Fibroblast of villous mesenchyme (primary cell): Measurements from ENCODE around the gene PLEKHG4B. TPM values are rescaled to one million over a fixed set of nuclear protein-coding genes. Genes with fewer than 3 reads are reported as not detected.

Experiments
- DNase-seq: peaks from one replicate; pipeline ENCODE4 v3.0.0-alpha.2; 2010; ENCODE audit warnings: low read depth
- H3K4me3 ChIP-seq: 2 replicates; pipeline ENCODE4 v1.5.1; 2011; ENCODE audit warnings: low read depth, mild to moderate bottlenecking, low read length
- CTCF ChIP-seq: IDR thresholded peaks from 2 replicates; pipeline ENCODE4 v1.5.1; 2012; ENCODE audit warnings: low read depth, mild to moderate bottlenecking, low read length; ENCODE audit not compliant: insufficient read depth
- total RNA-seq: library from RNA; depleted of rRNA; stranded (reverse); fragments of >200 nt; gene quantifications from 2 replicates; pipeline ENCODE4 v1.2.3, GENCODE V29; 2012

The PLEKHG4B gene
- total RNA-seq, 1 donor, result under 0.01 TPM

DNA sequence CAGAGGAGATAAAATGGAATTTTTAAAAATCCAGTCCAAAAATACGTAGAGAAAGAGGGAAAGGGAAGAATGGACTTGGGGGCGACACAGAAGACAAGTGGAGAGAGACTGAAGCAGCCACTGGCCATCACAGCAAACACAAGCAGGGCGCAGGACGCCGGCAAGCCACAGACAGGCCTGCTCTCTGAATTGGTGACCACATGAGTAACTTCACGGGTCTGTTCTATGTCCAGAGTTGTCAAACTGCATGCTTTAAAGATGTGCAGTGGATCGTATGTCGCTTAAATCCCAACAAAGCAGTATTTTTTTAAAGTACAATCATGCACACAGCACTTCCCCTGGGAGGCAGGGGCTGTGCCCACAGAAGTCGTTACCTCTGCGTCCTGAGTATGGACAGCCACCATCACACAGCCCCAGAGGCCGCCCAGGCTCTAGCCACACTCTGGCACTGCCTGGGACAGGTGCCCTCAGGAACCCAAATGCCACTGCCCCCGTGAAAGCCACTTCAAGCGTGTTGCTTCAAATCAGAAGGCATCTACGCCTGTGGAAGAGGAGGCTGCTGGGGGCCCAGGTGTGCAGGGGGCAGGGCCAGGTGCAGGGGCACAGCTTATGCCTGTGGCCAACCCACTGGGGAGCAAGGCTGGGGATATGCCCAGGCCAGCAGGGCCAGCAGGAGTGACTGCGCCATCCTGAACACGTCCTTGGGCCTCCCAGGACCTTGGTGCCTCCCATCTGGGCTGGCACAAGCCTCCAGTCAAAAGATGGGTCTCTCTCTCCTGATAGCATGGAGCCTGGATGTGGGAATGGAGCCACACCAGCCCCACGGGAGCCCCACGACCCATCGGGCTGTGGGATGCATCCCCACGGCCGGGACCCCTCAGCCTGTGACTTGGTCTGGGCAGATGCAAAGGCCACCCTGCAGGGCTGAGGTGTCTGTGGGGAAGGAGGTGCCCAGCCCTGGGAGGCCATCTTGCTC lies 93.4 kb downstream of the PLEKHG4B start:
- H3K4me3 ChIP-seq, result no peak overlapping the region
- peak; percentile 23 for DNase-seq
- TF ChIP-seq CTCF, result no peak

- H3K4me3 ChIP-seq, result no peak overlapping the region
- DNase-seq, result no peak
- no peak for TF ChIP-seq CTCF
These were observed 94.4 kb downstream of the PLEKHG4B start for GRCh38 chr5:186091-187041.

- no peak overlapping the region for H3K4me3 ChIP-seq
- TF ChIP-seq CTCF, result no peak
- DNase-seq, result no peak
These were observed 95.1 kb downstream of the PLEKHG4B start for GRCh38 chr5:187042-187431.

DNA sequence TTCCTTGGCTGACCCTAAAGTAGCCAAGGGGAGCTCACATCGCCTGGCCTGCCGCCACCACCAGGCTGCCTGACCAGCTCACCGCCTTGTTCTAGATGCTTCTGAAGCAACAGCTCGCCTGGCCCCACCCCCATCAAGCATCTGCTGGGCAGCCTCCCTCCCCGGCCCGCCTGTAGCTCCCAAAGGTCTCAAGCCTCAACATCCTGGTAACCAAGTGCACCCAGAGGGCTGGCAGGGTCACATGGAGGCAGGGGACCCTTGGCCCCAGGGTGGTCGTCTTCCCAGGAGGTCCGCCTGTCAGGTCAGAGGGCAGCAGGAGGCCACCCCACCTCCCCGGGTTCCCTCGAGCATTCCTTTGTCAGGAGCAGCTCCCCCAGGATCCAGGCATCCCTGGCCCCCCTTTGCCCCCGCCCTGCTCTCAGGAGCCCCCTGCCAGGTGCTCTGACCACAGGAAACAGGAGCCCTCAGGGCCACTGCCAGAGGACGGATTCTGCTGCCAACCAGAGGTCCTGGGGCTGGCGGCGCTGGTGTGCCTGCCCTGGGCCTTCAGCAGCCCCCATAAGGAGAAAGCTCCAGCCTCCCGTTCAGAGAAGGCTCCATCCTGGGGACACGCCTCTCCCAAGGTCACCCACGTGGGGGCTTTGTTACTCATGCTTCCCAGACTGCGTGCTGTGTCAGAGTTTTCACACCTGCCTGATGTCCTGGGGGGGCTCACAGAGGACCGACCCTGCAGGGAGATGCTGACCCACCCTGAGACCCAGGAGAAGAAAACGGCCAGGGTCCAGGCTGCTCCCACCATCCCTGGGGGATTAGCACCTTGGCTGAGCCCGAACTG lies 95.9 kb downstream of the PLEKHG4B start:
- TF ChIP-seq CTCF, result no peak
- no peak for DNase-seq
- no peak overlapping the region for H3K4me3 ChIP-seq

GRCh38 chr5:188488-189481 lies 96.8 kb downstream of the PLEKHG4B start:
- TF ChIP-seq CTCF, result peak; percentile 94
- H3K4me3 ChIP-seq, result peak overlapping the region; percentile 29
- peak; percentile 79 for DNase-seq
